ENCODE results near the gene CCDC93. TPM values are rescaled to one million over a fixed set of nuclear protein-coding genes. Genes with fewer than 3 reads are reported as not detected.

CCDC93 gene
- total RNA-seq, result 10 to 100 TPM; 19.7 to 36.2 (median 23.7) TPM
- polyA plus RNA-seq, result 13.9 TPM
- long read RNA-seq, donor 1, full-length matches to known transcripts, result 6 of 50 reads
- long read RNA-seq, donor 1, partial matches to known transcripts, result 25 of 50 reads
- long read RNA-seq, donor 1, other reads (novel, unspliced or antisense), result 19 of 50 reads
- long read RNA-seq, donor 2, full-length matches to known transcripts, result 2 of 5 reads
- long read RNA-seq, donor 2, partial matches to known transcripts, result 0 of 5 reads
- long read RNA-seq, donor 2, other reads (novel, unspliced or antisense), result 3 of 5 reads
- long read RNA-seq, donor 3, full-length matches to known transcripts, result 7 of 58 reads
- long read RNA-seq, donor 3, partial matches to known transcripts, result 29 of 58 reads
- long read RNA-seq, donor 3, other reads (novel, unspliced or antisense), result 22 of 58 reads
- long read RNA-seq, donor 4, full-length matches to known transcripts, result 5 of 13 reads
- long read RNA-seq, donor 4, partial matches to known transcripts, result 2 of 13 reads
- long read RNA-seq, donor 4, other reads (novel, unspliced or antisense), result 6 of 13 reads

- Histone ChIP-seq H3K4me3 (ENCODE audit: low read length) (peak within 1 kb of the TSS; percentile 71), H3K27me3 (ENCODE audit: control insufficient read depth, insufficient read depth) (no peaks in the 10 kb centered on the region), H3K9me3 (ENCODE audit: control insufficient read depth, low read length) (no peaks in the 10 kb centered on the region), H3K27ac (ENCODE audit: low read length) (peak within 1 kb of the TSS; percentile 69), H3K4me1 (ENCODE audit: control insufficient read depth, insufficient read depth, low read length) (no peaks in the 10 kb centered on the region)
- peak; percentile 97 for ATAC-seq
- DNase-seq, result peak; percentile 88 to 95 (median 94)
- intact Hi-C loops (cut with DNase I), result no loop called here
- WGBS, result under 1% methylated on average over 71 of the region's 71 CpGs
Observed at GRCh38 chr2:118013724-118014491, at the start of gene CCDC93. Gene CCDC93 (minus strand): TSS chr2:118014070. CDS start chr2:118013995, 75 bp downstream.

- intact Hi-C loops (cut with DNase I), result no loop called here
- Histone ChIP-seq H3K27me3 (ENCODE audit: control insufficient read depth, insufficient read depth) (no peaks in the 10 kb centered on the region), H3K9me3 (ENCODE audit: control insufficient read depth, low read length) (no peaks in the 10 kb centered on the region), H3K4me1 (ENCODE audit: control insufficient read depth, insufficient read depth, low read length) (no peaks in the 10 kb centered on the region), H3K27ac (ENCODE audit: low read length) (no peak overlapping the region), H3K4me3 (ENCODE audit: low read length) (no peak overlapping the region)
- ATAC-seq (no peak), DNase-seq (no peak)
- 52% methylated on average over 2 of the region's 2 CpGs for WGBS
Observed at GRCh38 chr2:118062669-118063068, 48.8 kb upstream of the CCDC93 start.

GRCh38 chr2:118062048-118062447, 48.2 kb upstream of the CCDC93 start:
- intact Hi-C loops (cut with DNase I), result no loop called here
- ATAC-seq (no peak), DNase-seq (no peak)
- Histone ChIP-seq H3K27me3 (ENCODE audit: control insufficient read depth, insufficient read depth) (no peaks in the 10 kb centered on the region), H3K27ac (ENCODE audit: low read length) (no peak overlapping the region), H3K4me3 (ENCODE audit: low read length) (no peak overlapping the region), H3K9me3 (ENCODE audit: control insufficient read depth, low read length) (no peaks in the 10 kb centered on the region), H3K4me1 (ENCODE audit: control insufficient read depth, insufficient read depth, low read length) (no peaks in the 10 kb centered on the region)

- DNase-seq (no peak), ATAC-seq (peak; percentile 45 to 46)
- no peak overlapping the region for H3K4me3 ChIP-seq (ENCODE audit: low read length)
- H3K27ac ChIP-seq (ENCODE audit: low read length), result no peak overlapping the region
- no peaks in the 10 kb centered on the region for H3K4me1 ChIP-seq (ENCODE audit: control insufficient read depth, insufficient read depth, low read length)
- H3K9me3 ChIP-seq (ENCODE audit: control insufficient read depth, low read length), result no peaks in the 10 kb centered on the region
- WGBS, result 61% methylated on average over 4 of the region's 4 CpGs
- H3K27me3 ChIP-seq (ENCODE audit: control insufficient read depth, insufficient read depth), result no peaks in the 10 kb centered on the region
- intact Hi-C loops (cut with DNase I), result no loop called here
Observed at GRCh38 chr2:118061135-118061955, 47.5 kb upstream of the CCDC93 start.

- 68% methylated on average over 4 of the region's 4 CpGs for WGBS
- H3K9me3 ChIP-seq (ENCODE audit: control insufficient read depth, low read length), result no peaks in the 10 kb centered on the region
- intact Hi-C loops (cut with DNase I), result loop anchor here in 1 of 4 donors (10.0 kb wide), 1 partner anchor 125 kb away; no protein-coding TSS in a partner anchor
- ATAC-seq, result peak in 1 of 2 donors; percentile 21
- DNase-seq, result no peak
- H3K4me3 ChIP-seq (ENCODE audit: low read length), result no peak overlapping the region
- H3K27me3 ChIP-seq (ENCODE audit: control insufficient read depth, insufficient read depth), result no peaks in the 10 kb centered on the region
- H3K27ac ChIP-seq (ENCODE audit: low read length), result no peak overlapping the region
- H3K4me1 ChIP-seq (ENCODE audit: control insufficient read depth, insufficient read depth, low read length), result no peaks in the 10 kb centered on the region
Observed at GRCh38 chr2:118059919-118060478, 46.1 kb upstream of the CCDC93 start.

GRCh38 chr2:118058951-118059350, 45.1 kb upstream of the CCDC93 start:
- intact Hi-C loops (cut with DNase I), result loop anchor here in 1 of 4 donors (10.0 kb wide), 1 partner anchor 126 kb away; no protein-coding TSS in a partner anchor
- ATAC-seq (no peak), DNase-seq (no peak)
- WGBS, result 55% methylated on average over 3 of the region's 3 CpGs
- Histone ChIP-seq H3K4me1 (ENCODE audit: control insufficient read depth, insufficient read depth, low read length) (no peaks in the 10 kb centered on the region), H3K9me3 (ENCODE audit: control insufficient read depth, low read length) (no peaks in the 10 kb centered on the region), H3K4me3 (ENCODE audit: low read length) (no peak overlapping the region), H3K27ac (ENCODE audit: low read length) (no peak overlapping the region), H3K27me3 (ENCODE audit: control insufficient read depth, insufficient read depth) (no peaks in the 10 kb centered on the region)

- ATAC-seq (no peak), DNase-seq (no peak)
- H3K4me3 ChIP-seq (ENCODE audit: low read length), result no peak overlapping the region
- no peaks in the 10 kb centered on the region for H3K4me1 ChIP-seq (ENCODE audit: control insufficient read depth, insufficient read depth, low read length)
- intact Hi-C loops (cut with DNase I), result loop anchor here in 1 of 4 donors (10.0 kb wide), 1 partner anchor 128 kb away; no protein-coding TSS in a partner anchor
- 86% methylated on average over 3 of the region's 3 CpGs for WGBS
- no peak overlapping the region for H3K27ac ChIP-seq (ENCODE audit: low read length)
- H3K27me3 ChIP-seq (ENCODE audit: control insufficient read depth, insufficient read depth), result no peaks in the 10 kb centered on the region
- H3K9me3 ChIP-seq (ENCODE audit: control insufficient read depth, low read length), result no peaks in the 10 kb centered on the region
Observed at GRCh38 chr2:118056801-118057200, 42.9 kb upstream of the CCDC93 start.

- no peaks in the 10 kb centered on the region for H3K27me3 ChIP-seq (ENCODE audit: control insufficient read depth, insufficient read depth)
- WGBS, result 49% methylated on average over 3 of the region's 3 CpGs
- H3K9me3 ChIP-seq (ENCODE audit: control insufficient read depth, low read length), result no peaks in the 10 kb centered on the region
- no peak overlapping the region for H3K27ac ChIP-seq (ENCODE audit: low read length)
- H3K4me3 ChIP-seq (ENCODE audit: low read length), result no peak overlapping the region
- DNase-seq, result peak in 1 of 3 donors; percentile 43
- H3K4me1 ChIP-seq (ENCODE audit: control insufficient read depth, insufficient read depth, low read length), result no peaks in the 10 kb centered on the region
- ATAC-seq, result peak; percentile 65 to 71
- intact Hi-C loops (cut with DNase I), result loop anchor here in 1 of 4 donors (10.0 kb wide), 1 partner anchor 129 kb away; no protein-coding TSS in a partner anchor
Observed at GRCh38 chr2:118056165-118056534, 42.3 kb upstream of the CCDC93 start.

GRCh38 chr2:118055512-118056164, 41.8 kb upstream of the CCDC93 start:
- H3K27ac ChIP-seq (ENCODE audit: low read length), result no peak overlapping the region
- ATAC-seq (no peak), DNase-seq (no peak)
- no peaks in the 10 kb centered on the region for H3K4me1 ChIP-seq (ENCODE audit: control insufficient read depth, insufficient read depth, low read length)
- no peaks in the 10 kb centered on the region for H3K9me3 ChIP-seq (ENCODE audit: control insufficient read depth, low read length)
- intact Hi-C loops (cut with DNase I), result loop anchor here in 1 of 4 donors (10.0 kb wide), 1 partner anchor 129 kb away; no protein-coding TSS in a partner anchor
- 69% methylated on average over 10 of the region's 10 CpGs for WGBS
- H3K27me3 ChIP-seq (ENCODE audit: control insufficient read depth, insufficient read depth), result no peaks in the 10 kb centered on the region
- H3K4me3 ChIP-seq (ENCODE audit: low read length), result no peak overlapping the region
